ENCODE data around the gene PLA2G6. TPM values are rescaled to one million over a fixed set of nuclear protein-coding genes. Genes with fewer than 3 reads are reported as not detected.

PLA2G6 gene
- total RNA-seq, 1 donor from 2014 or later, result 13.5 TPM

DNA sequence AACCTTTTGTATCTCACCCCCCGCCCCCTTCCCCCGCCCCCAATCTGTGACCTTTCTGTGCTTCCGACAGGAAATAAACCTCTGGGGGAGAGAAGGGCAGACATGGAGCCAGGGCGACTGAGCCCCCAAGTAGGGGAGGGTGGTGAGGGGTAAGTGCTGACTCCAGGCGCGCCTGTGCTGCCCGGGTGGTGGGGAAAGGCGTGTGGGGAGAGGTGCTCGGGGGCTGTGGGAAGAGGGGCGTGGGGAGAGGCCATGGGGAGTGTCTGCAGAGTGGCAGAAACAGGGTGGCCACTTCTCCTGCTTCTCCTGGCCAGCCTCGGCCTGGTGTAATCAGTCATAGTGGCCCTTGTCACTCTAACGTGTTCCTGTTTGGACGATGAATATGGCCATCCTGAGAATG lies 105.7 kb downstream of the PLA2G6 start:
- TF ChIP-seq CTCF (conservative IDR thresholded peaks at IDR 0.05; ENCODE audit: low read depth, low read length), result no peak
- H3K4me3 ChIP-seq (ENCODE audit: low read depth, low read length), result no peak overlapping the region
- no peak for DNase-seq (ENCODE audit: low read depth)

GRCh38 chr22:38075105-38075825 lies 106.4 kb downstream of the PLA2G6 start:
- no peak overlapping the region for H3K4me3 ChIP-seq (ENCODE audit: low read depth, low read length)
- DNase-seq (ENCODE audit: low read depth), result no peak
- TF ChIP-seq CTCF (conservative IDR thresholded peaks at IDR 0.05; ENCODE audit: low read depth, low read length), result no peak

- TF ChIP-seq CTCF (conservative IDR thresholded peaks at IDR 0.05; ENCODE audit: low read depth, low read length), result no peak
- no peak for DNase-seq (ENCODE audit: low read depth)
- no peak overlapping the region for H3K4me3 ChIP-seq (ENCODE audit: low read depth, low read length)
Observed at GRCh38 chr22:38074181-38075104, 107.2 kb downstream of the PLA2G6 start.

- no peak for TF ChIP-seq CTCF (conservative IDR thresholded peaks at IDR 0.05; ENCODE audit: low read depth, low read length)
- no peak for DNase-seq (ENCODE audit: low read depth)
- H3K4me3 ChIP-seq (ENCODE audit: low read depth, low read length), result no peak overlapping the region
Observed at GRCh38 chr22:38073150-38074130, 108.2 kb downstream of the PLA2G6 start.

- TF ChIP-seq CTCF (conservative IDR thresholded peaks at IDR 0.05; ENCODE audit: low read depth, low read length), result no peak
- DNase-seq (ENCODE audit: low read depth), result no peak
- H3K4me3 ChIP-seq (ENCODE audit: low read depth, low read length), result no peak overlapping the region
Observed at GRCh38 chr22:38072322-38073149, 109.1 kb downstream of the PLA2G6 start.
